Heart right ventricle (tissue), 16 donors: ENCODE data around the gene RAMP3. TPM values are rescaled to one million over a fixed set of nuclear protein-coding genes. Genes with fewer than 3 reads are reported as not detected.

Experiments used
- ATAC-seq, 8 donors: fragments of 200-7000 bp; cut with Tn5 transposase; one replicate each; pipeline ENCODE4 v1.9.1; 2020; ENCODE audit warnings: mild to moderate bottlenecking in 8 of 8, moderate library complexity in 8 of 8, moderate number of reproducible peaks in 1 of 8
- DNase-seq, 2 donors: peaks; one replicate each; pipeline ENCODE4 v3.0.0-alpha.2; 2020
- H3K27ac ChIP-seq, 10 donors: fragments of 200-600 bp; sonication (generic) in 2 of 10; one replicate each; pipeline versions ENCODE4 v1.5.0 to v1.8.0; 2020 to 2022; ENCODE audit warnings: mild to moderate bottlenecking in 3 of 10
- H3K27me3 ChIP-seq, 7 donors: fragments of 200-600 bp; one replicate each; pipeline ENCODE4 v1.8.0; 2021 to 2022; ENCODE audit warnings: mild to moderate bottlenecking in 2 of 7
- H3K36me3 ChIP-seq, 9 donors: fragments of 200-600 bp; sonication (generic) in 1 of 9; one replicate each; pipeline versions ENCODE4 v1.5.0 to v1.8.0; 2020 to 2022; ENCODE audit warnings: mild to moderate bottlenecking in 2 of 9
- H3K4me1 ChIP-seq, 9 donors: fragments of 200-600 bp; sonication (generic) in 1 of 9; one replicate each; pipeline versions ENCODE4 v1.5.0 to v1.8.0; 2020 to 2022; ENCODE audit warnings: mild to moderate bottlenecking in 4 of 9
- H3K4me3 ChIP-seq, 10 donors: fragments of 200-600 bp; sonication (generic) in 2 of 10; one replicate each; pipeline versions ENCODE4 v1.5.0 to v1.8.0; 2020 to 2022; ENCODE audit warnings: mild to moderate bottlenecking in 7 of 10, moderate library complexity in 2 of 10
- H3K9me3 ChIP-seq, 11 donors: fragments of 200-600 bp in 10 of 11; sonication (generic) in 2 of 11; one replicate each; pipeline versions ENCODE4 v1.5.0 to v1.8.0; 2013 to 2022; ENCODE audit warnings: mild to moderate bottlenecking in 2 of 11, control low read depth in 1 of 11, moderate library complexity in 1 of 11
- WGBS, 2 donors: extraction: QIAGEN DNeasy Blood & Tissue Kit; methylation state at CpG; one replicate each; pipeline ENCODE4 v1.1.7; 2013; ENCODE audit warnings: inconsistent platforms in 1 of 2; 5-methylcytosine and 5-hydroxymethylcytosine counted together
- intact Hi-C, 10 donors: fragments of 100-400 bp; cut with DNase I; formaldehyde crosslinking; loops; one replicate each; pipeline versions ENCODE4 v1.11.1 to v1.14.2; 2022
- polyA plus RNA-seq, 2 donors: library from polyadenylated mRNA; stranded (reverse); fragments of 200-250 nt; gene quantifications; one replicate each; pipeline ENCODE4 v1.2.3, GENCODE V29; 2013
- total RNA-seq, 10 donors: library from RNA; stranded (reverse); fragmentation: NEBNext Ultra II Directional in 3 of 10; extraction: Animal tissue kit (Norgen Biotek cat#: 25700) in 3 of 10; gene quantifications; one replicate each; pipeline versions ENCODE4 v1.2.1 to v1.2.4, GENCODE V29; 2021 to 2023
- TF ChIP-seq, protein P1 (sequence below), 9 donors: fragments of 200-600 bp; sonication (generic) in 2 of 9; IDR thresholded peaks; one replicate each; pipeline versions ENCODE4 v1.5.0 to v1.8.0; 2021 to 2022; ENCODE audit warnings: antibody characterized with exemption in 9 of 9, mild to moderate bottlenecking in 5 of 9, moderate library complexity in 1 of 9
- donor health status: Arrhythmogenic right ventricular cardiomyopathy.
- donor health status: ischemic (EF 13 %, LVEDD 7.1; RV severe dilation, severe dysfunction).
- donor health status: healthy with polysubstance abuse.
- donor health status: DM: no; HTN: yes; CAD: no.
- donor health status: DM: no; HTN: no; CAD: no.
- donor health status: ischemic (EF 25% LVEDD 6.9; RV normal size, moderate dysfunction).
- donor health status: ischemic (EF 25% LVEDD 5.7; RV mildly dilated, moderate dysfunction).
- donor health status: healthy.
- donor health status: DM: yes; HTN: yes; CAD: no.
- donor health status: Ischemic cardiomyopathy.
- donor health status: ischemic (EF 35%, LVEDD 5.7; RV mildly dilated, moderate dysfunction).
- donor health status: nonischemic (EF 11% LVEDD 7.7; RV severe dilation, severe dysfunction).
- donor health status: DM: yes; HTN: yes; CAD: no.
- donor health status: PGD.
- donor health status: ischemic (EF 29% LVEDD 5.4; RV normal size, mild dysfunction).
- donor health status: nonischemic (EF 23%, LVEDD 6.1; RV moderate dilation, normal function).

RAMP3 gene
- total and polyA plus RNA-seq, 12 donors, result 12.7 to 70.2 (median 29.1) TPM

DNA sequence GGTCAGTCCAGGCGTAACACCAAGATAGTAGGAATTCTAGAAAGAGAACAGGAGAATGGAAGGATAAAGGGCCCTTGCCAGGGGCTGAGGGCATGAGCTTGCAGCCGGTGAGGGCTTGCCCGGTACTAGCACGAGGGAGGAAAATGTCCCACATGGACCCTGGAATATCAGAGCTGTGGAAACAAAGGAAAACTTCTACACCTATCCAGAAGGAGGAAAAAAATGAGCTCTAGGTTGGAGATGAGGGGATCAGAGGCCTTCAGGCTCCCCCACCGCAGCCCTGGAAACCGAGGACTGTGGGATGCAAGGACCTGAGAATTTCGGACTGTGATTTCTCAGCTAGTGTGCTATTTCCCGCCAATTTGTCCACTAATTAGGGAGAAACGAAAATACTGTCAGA, 22.1 kb downstream of the RAMP3 start:
- Histone ChIP-seq H3K4me1 (peaks cover 0 to 27% (median 0%) of the 10 kb centered on the region in 9 donors), H3K36me3 (peaks cover 0 to 42% (median 0%) of the 10 kb centered on the region in 9 donors), H3K9me3 (no peaks in the 10 kb centered on the region), H3K27me3 (no peaks in the 10 kb centered on the region), H3K4me3 (no peak overlapping the region), H3K27ac (no peak overlapping the region)
- WGBS, 2 donors, result 79 to 84% methylated on average over 9 of the region's 9 CpGs
- TF ChIP-seq, protein P1, sequence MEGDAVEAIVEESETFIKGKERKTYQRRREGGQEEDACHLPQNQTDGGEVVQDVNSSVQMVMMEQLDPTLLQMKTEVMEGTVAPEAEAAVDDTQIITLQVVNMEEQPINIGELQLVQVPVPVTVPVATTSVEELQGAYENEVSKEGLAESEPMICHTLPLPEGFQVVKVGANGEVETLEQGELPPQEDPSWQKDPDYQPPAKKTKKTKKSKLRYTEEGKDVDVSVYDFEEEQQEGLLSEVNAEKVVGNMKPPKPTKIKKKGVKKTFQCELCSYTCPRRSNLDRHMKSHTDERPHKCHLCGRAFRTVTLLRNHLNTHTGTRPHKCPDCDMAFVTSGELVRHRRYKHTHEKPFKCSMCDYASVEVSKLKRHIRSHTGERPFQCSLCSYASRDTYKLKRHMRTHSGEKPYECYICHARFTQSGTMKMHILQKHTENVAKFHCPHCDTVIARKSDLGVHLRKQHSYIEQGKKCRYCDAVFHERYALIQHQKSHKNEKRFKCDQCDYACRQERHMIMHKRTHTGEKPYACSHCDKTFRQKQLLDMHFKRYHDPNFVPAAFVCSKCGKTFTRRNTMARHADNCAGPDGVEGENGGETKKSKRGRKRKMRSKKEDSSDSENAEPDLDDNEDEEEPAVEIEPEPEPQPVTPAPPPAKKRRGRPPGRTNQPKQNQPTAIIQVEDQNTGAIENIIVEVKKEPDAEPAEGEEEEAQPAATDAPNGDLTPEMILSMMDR (IDR thresholded peaks at IDR 0.05), result no peak
- DNase-seq, result no peak
- intact Hi-C loops, result no loop called here
- no peak for ATAC-seq

DNA sequence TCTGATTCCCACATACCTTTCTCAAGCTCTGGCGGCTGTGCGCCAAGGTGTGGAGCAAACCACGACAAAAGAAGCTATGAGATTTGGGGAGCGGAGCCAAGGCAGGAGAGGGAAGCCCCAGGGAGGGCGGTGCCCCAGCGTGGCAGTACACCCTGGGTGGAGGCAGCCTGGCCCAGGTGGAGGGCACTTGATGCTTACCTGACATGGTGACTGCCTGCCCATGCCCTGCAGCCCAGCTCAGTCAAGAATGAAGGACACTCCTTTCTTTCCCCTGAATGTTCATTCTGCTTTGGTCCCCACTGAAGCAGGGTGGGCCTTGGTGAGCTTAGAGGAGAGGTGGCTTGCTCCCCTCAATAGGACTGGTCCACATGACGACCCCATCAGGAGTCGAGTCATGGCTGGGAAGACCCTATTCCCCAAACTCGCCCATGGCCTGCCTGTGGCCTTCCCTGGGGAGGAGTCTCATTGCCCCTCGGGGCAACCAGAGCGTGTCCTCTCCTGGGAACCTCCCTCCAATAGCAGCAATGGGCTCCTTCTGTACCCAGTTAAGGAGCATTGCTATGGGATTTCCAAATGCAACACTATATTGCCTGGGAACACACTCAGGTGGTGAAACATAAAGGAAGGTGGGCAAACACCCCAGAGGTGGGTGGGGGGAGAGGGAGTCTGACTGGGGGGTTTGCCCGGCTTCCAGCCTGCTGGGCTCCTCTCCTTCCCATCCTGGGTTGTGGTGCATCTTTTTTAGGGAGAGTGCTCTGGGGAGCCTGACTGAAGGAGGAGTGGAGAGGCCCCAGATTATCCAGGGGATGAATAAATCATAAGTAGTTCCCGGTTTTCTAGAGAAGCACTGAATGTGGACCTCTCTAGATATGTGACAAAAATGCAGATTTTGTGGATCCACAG, 22.7 kb downstream of the RAMP3 start:
- TF ChIP-seq, protein P1 (IDR thresholded peaks at IDR 0.05), result no peak
- Histone ChIP-seq H3K9me3 (no peaks in the 10 kb centered on the region), H3K36me3 (peaks cover 0 to 47% (median 0%) of the 10 kb centered on the region in 9 donors), H3K27ac (no peak overlapping the region), H3K4me3 (no peak overlapping the region), H3K4me1 (peaks cover 0 to 27% (median 0%) of the 10 kb centered on the region in 9 donors), H3K27me3 (no peaks in the 10 kb centered on the region)
- intact Hi-C loops, result no loop called here
- DNase-seq (no peak), ATAC-seq (no peak)
- 84 to 87% methylated on average over 13 of the region's 13 CpGs for WGBS, 2 donors

DNA sequence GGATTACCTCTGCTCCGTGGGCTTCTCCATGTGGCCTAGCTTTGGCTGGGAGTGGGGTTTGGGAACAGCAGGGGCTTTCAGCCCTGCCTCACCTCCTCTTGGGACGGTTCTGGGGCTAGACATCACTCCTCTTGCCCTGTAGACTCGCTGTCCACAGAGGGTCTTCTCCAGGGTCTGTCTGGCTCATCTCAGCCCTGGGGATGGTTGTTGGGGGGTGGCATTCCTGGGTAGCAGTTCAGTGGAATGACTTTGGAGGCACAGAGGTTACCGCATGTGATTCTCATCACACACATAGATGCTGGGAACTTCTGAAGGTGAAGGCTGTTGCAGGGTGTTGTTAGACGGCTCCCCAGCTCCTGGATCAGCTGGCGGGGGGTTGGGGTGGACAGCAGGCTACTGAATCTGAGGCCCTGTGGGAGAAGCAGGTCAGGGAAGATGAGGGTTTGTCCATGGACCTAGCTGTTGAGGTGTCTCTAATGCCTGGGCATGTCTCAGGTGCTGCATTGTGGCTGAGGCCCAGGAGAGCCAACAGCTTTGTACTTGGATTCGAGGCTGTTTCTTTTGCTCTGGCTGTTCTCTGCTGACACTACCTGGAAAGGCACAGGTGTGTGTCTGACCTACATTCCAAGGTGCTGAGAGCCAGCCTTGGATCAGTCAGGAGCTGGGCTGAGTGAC, 23.8 kb downstream of the RAMP3 start:
- peaks cover 0 to 22% (median 0%) of the 10 kb centered on the region in 9 donors for H3K4me1 ChIP-seq
- WGBS, 2 donors, result 86 to 88% methylated on average over 7 of the region's 7 CpGs
- no peaks in the 10 kb centered on the region for H3K9me3 ChIP-seq
- H3K4me3 ChIP-seq, result no peak overlapping the region
- TF ChIP-seq, protein P1 (IDR thresholded peaks at IDR 0.05), result no peak
- intact Hi-C loops, result no loop called here
- no peaks in the 10 kb centered on the region for H3K27me3 ChIP-seq
- H3K36me3 ChIP-seq, result peaks cover 0 to 51% (median 0%) of the 10 kb centered on the region in 9 donors
- DNase-seq (no peak), ATAC-seq (no peak)
- H3K27ac ChIP-seq, result no peak overlapping the region

DNA sequence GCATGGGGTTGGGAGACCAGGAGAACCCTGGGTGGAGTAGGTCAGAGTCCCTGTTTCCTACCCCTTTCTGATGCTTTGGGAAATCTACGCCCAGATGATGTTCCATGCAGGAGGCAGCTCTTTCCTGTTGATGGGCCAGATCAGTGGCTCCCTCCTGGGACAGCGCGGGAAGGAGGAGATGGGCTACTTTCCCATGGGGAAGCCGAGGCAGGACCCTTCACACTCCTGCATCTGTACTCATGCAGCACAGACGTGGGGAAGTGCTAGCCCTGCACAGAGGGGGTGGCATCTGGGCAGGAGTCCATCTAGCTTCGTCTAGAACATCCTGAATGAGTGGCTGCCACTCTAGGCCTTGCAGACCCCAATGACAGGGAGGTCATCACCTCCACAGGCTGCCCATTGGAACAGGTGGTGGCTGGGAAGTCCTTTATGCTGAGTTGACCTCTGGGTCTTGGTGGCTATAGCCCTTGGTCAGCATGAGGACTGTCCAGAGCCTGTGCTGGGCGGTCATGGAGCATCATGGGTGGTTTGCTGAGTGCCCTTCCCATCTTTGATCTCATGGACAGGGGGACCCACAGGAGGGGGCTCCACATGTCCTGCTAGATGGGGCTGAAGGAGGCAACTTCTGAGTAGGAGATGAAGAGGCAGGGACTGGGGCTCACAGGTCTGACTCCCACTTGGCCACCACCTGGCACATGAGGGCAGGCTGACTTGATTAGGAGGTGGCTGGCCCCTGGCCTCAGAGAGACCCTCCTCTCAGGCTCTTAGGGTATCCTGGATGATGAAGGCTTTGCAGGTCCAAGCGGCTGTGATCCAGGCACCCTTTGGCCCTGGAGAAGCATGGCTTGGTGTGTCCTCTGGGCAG, 24.6 kb downstream of the RAMP3 start:
- H3K9me3 ChIP-seq, result no peaks in the 10 kb centered on the region
- intact Hi-C loops, result no loop called here
- H3K4me1 ChIP-seq, result peaks cover 0 to 17% (median 0%) of the 10 kb centered on the region in 9 donors
- DNase-seq, result no peak
- WGBS, 2 donors, result 77 to 80% methylated on average over 8 of the region's 8 CpGs
- no peaks in the 10 kb centered on the region for H3K27me3 ChIP-seq
- peaks cover 0 to 52% (median 0%) of the 10 kb centered on the region in 9 donors for H3K36me3 ChIP-seq
- TF ChIP-seq, protein P1 (IDR thresholded peaks at IDR 0.05), result no peak
- no peak overlapping the region for H3K4me3 ChIP-seq
- no peak overlapping the region for H3K27ac ChIP-seq
- ATAC-seq, result no peak
